ENCODE data around the gene CLMN.

The CLMN gene

GRCh38 chr14:95302667-95303506 is 16.8 kb downstream of the CLMN start:
- no peak for DNase-seq

DNA sequence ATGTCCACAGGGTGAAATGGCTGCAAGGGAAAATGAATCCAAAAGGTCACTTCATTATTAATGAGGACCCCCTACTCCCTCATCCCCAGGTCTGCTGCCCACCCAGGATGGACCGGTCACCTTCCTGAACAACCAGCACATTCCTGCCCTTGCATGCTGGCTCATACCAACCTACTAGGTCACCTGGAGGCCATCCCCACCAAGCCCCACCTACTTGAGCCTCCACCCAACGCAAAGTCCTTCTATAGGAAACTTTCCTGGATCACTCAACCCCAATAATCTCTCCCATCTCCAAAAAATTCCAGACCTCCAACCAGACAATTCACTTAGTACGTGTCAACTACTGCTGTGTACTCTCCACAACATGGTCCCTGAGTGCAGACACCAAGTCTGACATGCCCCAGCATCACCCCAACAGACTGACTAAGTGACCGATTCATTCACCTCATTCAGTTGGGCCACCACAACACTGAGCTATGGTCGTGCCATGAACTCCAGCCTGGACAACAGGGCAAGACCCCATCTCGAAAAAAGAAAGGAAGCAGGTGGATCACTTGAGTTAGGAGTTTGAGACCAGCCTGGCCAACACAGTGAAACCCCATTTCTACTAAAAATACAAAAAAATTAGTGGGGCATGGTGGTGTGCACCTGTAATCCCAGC is 18.1 kb downstream of the CLMN start:
- DNase-seq: no peak

DNA sequence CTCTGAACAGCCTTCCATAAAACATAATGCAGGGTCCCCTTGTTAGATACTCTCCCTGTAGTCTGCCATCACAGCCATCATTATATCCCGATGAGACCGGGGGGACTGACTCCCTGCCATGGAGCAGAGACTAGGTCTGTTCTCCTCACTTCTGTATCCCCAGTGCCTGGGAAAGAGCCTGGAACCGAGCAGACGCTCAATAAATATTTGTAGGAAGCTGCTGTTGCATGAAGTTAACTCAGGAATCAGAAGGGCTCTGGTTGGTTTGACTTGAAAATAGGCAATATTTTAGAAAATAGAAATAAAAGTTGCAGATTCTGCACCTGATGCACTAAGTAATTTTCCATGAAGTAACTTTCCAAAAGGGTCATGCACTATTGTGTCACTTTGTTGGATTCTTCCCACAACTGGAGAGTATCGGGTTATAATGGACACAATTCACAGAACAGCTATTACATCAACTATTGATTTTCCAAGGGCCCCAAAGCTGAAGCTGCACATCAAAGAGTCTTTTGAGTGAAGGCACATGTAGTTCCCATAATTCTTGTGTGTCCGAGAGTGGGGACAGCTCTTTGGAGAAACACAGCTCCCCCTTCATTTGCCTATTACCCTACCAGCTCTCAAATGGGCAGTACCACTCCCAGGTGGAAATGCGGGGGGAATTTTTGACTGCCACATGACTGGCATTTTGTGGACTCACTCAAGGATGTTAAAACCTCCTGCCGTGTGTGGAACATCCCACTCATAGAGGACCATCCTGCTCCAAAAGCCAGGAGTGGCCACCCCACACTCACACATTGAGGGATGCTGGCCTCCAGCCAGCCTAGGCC is 18.8 kb downstream of the CLMN start:
- peak; percentile 79 to 97 for DNase-seq

GRCh38 chr14:95300002-95300696 is 19.6 kb downstream of the CLMN start:
- DNase-seq: no peak

- no peak for DNase-seq
Measured at GRCh38 chr14:95299271-95299670, 20.4 kb downstream of the CLMN start.

GRCh38 chr14:95297832-95298231 is 21.9 kb downstream of the CLMN start:
- no peak for DNase-seq

DNA sequence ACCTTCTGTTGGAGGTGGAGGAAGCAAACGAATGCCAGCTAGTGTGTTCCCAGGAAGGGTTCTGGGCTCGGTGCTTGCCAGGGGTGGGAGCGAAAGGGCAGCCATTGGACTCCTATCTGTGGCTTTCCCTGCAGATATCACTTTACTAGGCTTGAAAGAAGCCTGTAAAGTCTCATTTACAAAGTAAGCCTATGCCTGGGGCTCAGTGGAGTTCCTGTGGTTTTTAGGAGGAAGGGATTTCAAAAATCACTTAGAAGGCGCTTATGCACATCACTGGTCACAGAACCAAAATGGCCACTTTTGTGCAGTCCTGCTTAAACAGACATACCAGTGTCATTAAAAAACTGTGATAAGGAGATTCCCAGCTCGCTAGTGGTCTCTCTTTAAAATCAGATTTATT is 22.7 kb downstream of the CLMN start:
- DNase-seq: no peak

- DNase-seq: no peak
Measured at GRCh38 chr14:95295600-95296376, 23.9 kb downstream of the CLMN start.

DNA sequence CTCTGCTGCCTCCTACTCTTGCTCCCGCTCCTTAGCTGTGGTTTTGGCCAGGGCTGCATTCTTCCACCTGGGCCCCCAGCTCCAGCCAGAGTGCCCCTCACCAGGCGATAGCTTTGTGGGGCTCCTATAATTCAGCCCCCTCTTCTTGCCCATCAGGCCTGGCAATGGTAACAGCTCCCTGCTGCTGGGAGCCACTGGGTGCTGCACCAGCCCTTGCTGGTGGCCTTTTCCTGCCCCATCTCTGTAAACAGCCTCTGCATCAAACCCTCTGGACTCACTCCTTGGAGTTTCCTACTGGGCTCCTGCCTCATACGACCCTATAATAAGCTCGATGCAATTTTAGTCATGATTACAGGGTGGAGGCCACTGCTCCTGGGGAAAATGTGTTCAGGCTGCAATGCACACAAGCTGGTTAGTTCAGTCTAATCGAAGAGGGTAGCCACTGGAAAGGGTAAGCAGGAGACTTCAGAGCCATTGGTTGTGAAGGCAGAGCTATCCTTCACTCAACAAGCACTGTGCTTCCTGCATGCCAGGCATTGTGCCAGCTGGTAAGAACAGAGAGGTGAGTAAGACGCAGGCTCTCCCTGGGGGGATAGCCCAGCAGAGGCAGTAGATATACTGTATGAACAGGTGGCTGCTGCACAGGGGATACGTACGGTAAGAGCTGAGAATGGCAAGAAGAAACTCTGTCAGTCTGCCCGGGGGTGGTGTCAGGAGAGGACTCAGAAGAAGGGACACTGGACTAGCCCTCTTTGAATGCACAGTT is 24.7 kb downstream of the CLMN start:
- no peak for DNase-seq

DNA sequence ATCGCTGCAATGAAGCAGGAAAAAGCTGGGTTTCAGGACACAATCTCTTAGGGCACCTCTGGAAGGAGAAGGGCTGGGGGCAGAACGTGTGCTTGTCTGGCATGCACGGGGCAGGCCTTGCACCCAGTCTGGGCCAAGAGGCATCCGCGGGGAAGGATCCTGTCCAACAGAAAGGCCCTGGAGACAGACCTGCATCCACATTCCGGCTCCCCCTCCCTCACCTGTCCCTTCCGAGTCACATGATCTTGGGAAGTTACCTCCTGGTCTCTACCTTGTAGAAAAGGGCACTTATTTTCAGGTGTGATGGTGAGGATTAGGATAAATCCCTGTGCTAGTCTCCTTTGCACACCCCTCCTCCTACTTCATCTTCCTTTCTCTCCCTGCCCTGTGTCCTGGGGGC is 25.4 kb downstream of the CLMN start:
- no peak for DNase-seq

- DNase-seq: no peak
Measured at GRCh38 chr14:95293449-95293848, 26.3 kb downstream of the CLMN start.

GRCh38 chr14:95292660-95293425 is 26.9 kb downstream of the CLMN start:
- no peak for DNase-seq

GRCh38 chr14:95291859-95292542 is 27.7 kb downstream of the CLMN start:
- DNase-seq: peak in 1 of 2 donors; percentile 43

DNA sequence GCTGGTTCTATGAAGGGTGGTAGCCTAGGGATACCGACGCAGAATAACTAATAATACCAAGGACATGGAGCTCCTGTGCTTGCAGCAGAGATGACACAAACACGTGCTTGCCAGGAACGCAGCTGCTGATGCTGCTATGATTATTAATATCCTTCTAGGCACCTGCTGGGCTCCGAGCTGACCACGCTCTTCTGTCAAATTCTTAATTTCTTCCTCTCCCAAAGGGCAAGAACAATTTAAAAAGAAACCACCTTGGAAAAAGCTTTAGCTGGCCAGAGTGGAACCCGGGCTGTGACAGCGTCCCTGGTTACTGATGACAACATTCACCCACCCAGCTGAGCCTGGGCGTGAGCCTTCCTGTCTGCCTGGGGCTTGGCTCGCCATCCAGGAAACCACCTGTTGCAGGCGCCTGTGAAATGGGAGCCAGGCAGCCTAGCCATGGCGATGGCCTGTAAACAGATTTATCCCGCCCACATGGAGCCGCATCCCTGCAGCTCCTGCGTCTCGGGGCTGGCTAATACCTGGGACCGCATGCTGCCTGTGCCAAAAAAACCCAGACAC is 28.8 kb downstream of the CLMN start:
- DNase-seq: no peak

GRCh38 chr14:95290021-95290420 is 29.7 kb downstream of the CLMN start:
- no peak for DNase-seq

GRCh38 chr14:95289323-95290010 is 30.2 kb downstream of the CLMN start:
- no peak for DNase-seq

DNA sequence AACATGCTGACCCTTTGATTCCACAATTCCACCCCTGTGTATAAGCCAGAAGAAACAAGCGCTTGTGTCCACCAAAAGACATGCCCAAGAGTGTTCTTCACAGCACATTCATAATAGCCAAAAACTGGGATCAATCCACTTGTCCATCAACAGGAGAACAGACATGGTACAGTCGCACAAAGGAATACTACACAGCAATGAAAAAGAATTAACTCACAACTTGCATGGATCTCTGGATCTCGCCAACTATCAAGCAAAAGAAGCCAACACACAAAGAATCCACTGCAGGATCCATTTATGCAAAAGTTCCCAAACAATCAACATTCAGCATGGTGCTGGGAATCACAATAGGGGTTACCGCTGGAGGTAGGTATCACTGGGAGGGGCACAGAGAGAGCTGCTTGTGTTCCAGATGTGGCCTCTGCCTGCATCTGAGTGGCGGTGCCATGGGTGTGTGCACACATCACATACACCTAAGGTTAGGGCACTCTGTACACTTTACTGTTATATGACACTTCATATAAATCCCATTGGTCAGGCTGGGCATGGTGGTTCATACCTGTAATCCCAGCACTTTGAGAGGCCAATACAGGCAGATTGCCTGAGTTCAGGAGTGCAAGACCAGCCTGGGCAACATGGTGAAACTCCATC is 30.9 kb downstream of the CLMN start:
- DNase-seq: no peak

GRCh38 chr14:95287176-95287754 is 32.4 kb downstream of the CLMN start:
- DNase-seq: no peak
